HG03521 (cell line): ENCODE results near the gene PTGES.
"Not testable (repeated sequence)": the region's sequence is repeated elsewhere in the genome, so short reads cannot be mapped to it uniquely, and the experiment has no call there.

ENCODE experiments used
- ATAC-seq: cut with Tn5 transposase; IDR thresholded peaks from one replicate; pipeline ENCODE4 v1.9.1; 2021; ENCODE audit warnings: mild to moderate bottlenecking, moderate library complexity; ENCODE audit not compliant: unreplicated experiment

The PTGES gene

GRCh38 chr9:129752900-129753729 lies at the start of gene PTGES:
Gene PTGES (minus strand): TSS chr9:129753042. CDS start chr9:129753012, 30 bp downstream.
- ATAC-seq, result no peak

GRCh38 chr9:129801504-129801903 lies 48.7 kb upstream of the PTGES start:
- ATAC-seq, result no peak

- ATAC-seq, result no peak
These were observed 46.1 kb upstream of the PTGES start for GRCh38 chr9:129798973-129799372.

GRCh38 chr9:129796029-129796428 lies 43.2 kb upstream of the PTGES start:
- not testable (repeated sequence) for ATAC-seq

GRCh38 chr9:129794549-129794948 lies 41.7 kb upstream of the PTGES start:
- no peak for ATAC-seq

- ATAC-seq, result no peak
These were observed 33.6 kb upstream of the PTGES start for GRCh38 chr9:129786481-129786880.

GRCh38 chr9:129785866-129786265 lies 33.0 kb upstream of the PTGES start:
- ATAC-seq, result no peak

- not testable (repeated sequence) for ATAC-seq
These were observed 32.1 kb upstream of the PTGES start for GRCh38 chr9:129784970-129785369.

GRCh38 chr9:129783516-129784361 lies 30.9 kb upstream of the PTGES start:
- no peak for ATAC-seq

GRCh38 chr9:129781981-129782380 lies 29.1 kb upstream of the PTGES start:
- no peak for ATAC-seq

GRCh38 chr9:129781131-129781530 lies 28.3 kb upstream of the PTGES start:
- ATAC-seq, result no peak

GRCh38 chr9:129779560-129780190 lies 26.8 kb upstream of the PTGES start:
- no peak for ATAC-seq

- ATAC-seq, result no peak
These were observed 25.6 kb upstream of the PTGES start for GRCh38 chr9:129778469-129778868.

- ATAC-seq, result no peak
These were observed 24.9 kb upstream of the PTGES start for GRCh38 chr9:129777769-129778130.

GRCh38 chr9:129776938-129777768 lies 24.3 kb upstream of the PTGES start:
- no peak for ATAC-seq

GRCh38 chr9:129776566-129776937 lies 23.7 kb upstream of the PTGES start:
- no peak for ATAC-seq

GRCh38 chr9:129776096-129776495 lies 23.3 kb upstream of the PTGES start:
- not testable (repeated sequence) for ATAC-seq

GRCh38 chr9:129775448-129775798 lies 22.6 kb upstream of the PTGES start:
- ATAC-seq, result no peak

- no peak for ATAC-seq
These were observed 22.1 kb upstream of the PTGES start for GRCh38 chr9:129774791-129775447.
